AG04449 (cell line): ENCODE data around the gene MYPN.
A peak's percentile ranks its signal among the peaks of the same experiment; 100 is the strongest.

Source experiments
- CTCF ChIA-PET: fragments of 350-600 bp; formaldehyde crosslinking; extraction: SDS; loops from one replicate; lab custom pipeline; 2021; ENCODE audit warnings: antibody characterized with exemption; lab: Yijun Ruan, JAX
- POLR2A ChIA-PET: fragments of 400-600, 350-600 bp; formaldehyde crosslinking; extraction: SDS; loops from one replicate; lab custom pipeline; 2020; ENCODE audit warnings: antibody characterized with exemption, inconsistent platforms; lab: Yijun Ruan, JAX
- DNase-seq: peaks from one replicate; pipeline ENCODE4 v3.0.0-alpha.2; 2010; ENCODE audit warnings: low read depth, low spot score
- H3K4me3 ChIP-seq: 2 replicates; pipeline ENCODE4 v1.5.1; 2011; ENCODE audit warnings: low read depth, mild to moderate bottlenecking, control low read depth, low read length
- TF ChIP-seq, protein P1 (sequence below): IDR thresholded peaks from one replicate; pipeline ENCODE4 v1.5.1; 2011; ENCODE audit warnings: mild to moderate bottlenecking, moderate library complexity, low read length, control low read depth, inconsistent platforms; ENCODE audit not compliant: insufficient read depth; ENCODE audit errors: missing control alignments

MYPN gene

DNA sequence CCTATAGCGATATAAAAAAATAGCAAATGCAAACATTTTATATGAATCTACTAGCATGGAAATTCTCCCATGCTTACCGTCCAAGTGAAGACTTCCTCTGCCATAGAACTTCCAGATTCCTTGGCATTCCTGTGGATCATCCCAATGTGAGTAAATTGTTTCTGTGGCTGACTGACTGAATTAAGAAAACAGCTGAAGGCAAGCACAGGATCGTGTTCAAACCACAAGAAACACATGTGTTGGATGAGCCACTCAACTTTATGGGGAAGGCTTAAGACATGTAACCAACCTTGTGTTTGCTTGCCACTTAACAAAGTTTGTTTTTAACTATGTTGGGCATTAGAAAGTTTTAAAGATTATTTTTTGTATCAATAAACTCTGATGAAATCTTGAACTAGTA lies 2.6 kb upstream of the MYPN start:
- H3K4me3 ChIP-seq: peak overlapping the region; percentile 50

DNA sequence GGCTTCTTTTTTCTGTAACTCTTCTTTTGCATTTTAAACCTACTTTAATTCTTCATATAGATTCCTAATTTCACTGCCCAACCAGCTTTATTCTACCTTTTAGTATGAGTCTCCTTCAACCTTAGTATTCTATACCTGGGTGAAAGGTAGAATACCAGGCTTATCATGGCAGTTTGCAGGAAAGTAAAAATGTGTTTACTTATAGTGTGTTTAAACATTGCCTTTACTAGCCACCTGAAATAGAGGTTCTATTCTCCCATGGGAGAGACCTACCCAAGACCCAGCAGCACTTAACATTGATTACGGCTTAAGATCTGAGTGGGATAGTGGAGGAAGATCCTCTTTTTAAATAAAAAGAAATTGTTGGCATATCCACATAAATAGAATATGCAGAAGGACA lies 1.6 kb upstream of the MYPN start:
- no peak for DNase-seq
- ChIA-PET POLR2A (interaction anchor here (1.1 to 1.5 kb wide), 2 partner anchors 10 to 12 kb away, joined by 3 to 12 read pairs; no protein-coding TSS in a partner anchor), CTCF (interaction anchor here (0.7 to 1.0 kb wide), 3 partner anchors 24 to 100 kb away, joined by 3 to 5 read pairs (median 3); no protein-coding TSS in a partner anchor)
- TF ChIP-seq, protein P1, sequence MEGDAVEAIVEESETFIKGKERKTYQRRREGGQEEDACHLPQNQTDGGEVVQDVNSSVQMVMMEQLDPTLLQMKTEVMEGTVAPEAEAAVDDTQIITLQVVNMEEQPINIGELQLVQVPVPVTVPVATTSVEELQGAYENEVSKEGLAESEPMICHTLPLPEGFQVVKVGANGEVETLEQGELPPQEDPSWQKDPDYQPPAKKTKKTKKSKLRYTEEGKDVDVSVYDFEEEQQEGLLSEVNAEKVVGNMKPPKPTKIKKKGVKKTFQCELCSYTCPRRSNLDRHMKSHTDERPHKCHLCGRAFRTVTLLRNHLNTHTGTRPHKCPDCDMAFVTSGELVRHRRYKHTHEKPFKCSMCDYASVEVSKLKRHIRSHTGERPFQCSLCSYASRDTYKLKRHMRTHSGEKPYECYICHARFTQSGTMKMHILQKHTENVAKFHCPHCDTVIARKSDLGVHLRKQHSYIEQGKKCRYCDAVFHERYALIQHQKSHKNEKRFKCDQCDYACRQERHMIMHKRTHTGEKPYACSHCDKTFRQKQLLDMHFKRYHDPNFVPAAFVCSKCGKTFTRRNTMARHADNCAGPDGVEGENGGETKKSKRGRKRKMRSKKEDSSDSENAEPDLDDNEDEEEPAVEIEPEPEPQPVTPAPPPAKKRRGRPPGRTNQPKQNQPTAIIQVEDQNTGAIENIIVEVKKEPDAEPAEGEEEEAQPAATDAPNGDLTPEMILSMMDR: no peak
- peak overlapping the region; percentile 50 for H3K4me3 ChIP-seq

More for the DNA sequence above, 2.6 kb upstream of the MYPN start:
- ChIA-PET CTCF (interaction anchor here (0.6 to 1.0 kb wide), 4 partner anchors 13 to 49 kb away, joined by 3 to 5 read pairs (median 3); no protein-coding TSS in a partner anchor), POLR2A (interaction anchor here (0.6 to 1.5 kb wide), 6 partner anchors 9 to 282 kb away, joined by 3 to 12 read pairs (median 4); no protein-coding TSS in a partner anchor)
- DNase-seq: peak; percentile 89
- TF ChIP-seq, protein P1: no peak

DNA sequence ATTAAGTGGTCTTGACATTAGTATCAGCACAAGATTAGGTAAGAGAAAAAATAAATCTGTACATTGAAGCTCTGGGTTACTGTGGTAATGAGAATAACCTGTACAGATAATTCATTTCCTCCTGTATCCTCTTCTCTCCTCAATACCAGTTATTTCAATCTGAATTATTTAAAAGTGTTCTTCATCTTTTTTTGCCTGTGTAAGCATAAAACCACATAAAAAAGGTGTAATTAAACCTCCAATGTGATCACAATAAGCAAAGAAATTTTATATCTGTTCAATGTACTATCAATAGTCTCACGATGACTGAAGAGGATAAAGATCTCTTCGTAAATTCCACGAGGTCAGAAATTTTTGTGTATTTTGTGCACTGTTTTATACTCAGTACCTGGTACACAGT lies 1.2 kb upstream of the MYPN start:
- TF ChIP-seq, protein P1: no peak
- POLR2A ChIA-PET: interaction anchor here (1.3 to 1.5 kb wide), 2 partner anchors 11 to 13 kb away, joined by 8 to 12 read pairs; no protein-coding TSS in a partner anchor
- H3K4me3 ChIP-seq: peak overlapping the region; percentile 50
- no peak for DNase-seq
- CTCF ChIA-PET: interaction anchor here (0.7 to 1.0 kb wide), 2 partner anchors 48 to 99 kb away, joined by 3 read pairs; no protein-coding TSS in a partner anchor

DNA sequence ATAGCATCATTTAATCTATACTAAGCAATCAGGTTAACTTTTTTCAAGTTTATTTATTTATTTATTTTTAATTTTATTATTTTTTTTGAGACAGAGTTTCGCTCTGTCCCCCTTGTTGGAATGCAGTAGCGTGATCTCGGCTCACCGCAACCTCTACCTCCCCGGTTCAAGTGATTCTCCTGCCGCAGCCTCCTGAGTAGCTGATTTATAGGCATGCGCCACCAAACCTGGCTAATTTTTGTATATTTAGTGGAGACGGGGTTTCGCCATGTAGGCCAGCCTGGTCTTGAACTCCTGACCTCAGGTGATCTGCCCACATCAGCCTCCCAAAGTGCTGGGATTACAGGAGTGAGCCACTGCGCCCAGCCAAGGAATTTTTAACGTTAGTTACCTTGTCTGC lies 635 bp upstream of the MYPN start:
- POLR2A ChIA-PET: interaction anchor here (1.3 kb wide), 1 partner anchor 12 kb away, joined by 8 read pairs; no protein-coding TSS in a partner anchor
- CTCF ChIA-PET: interaction anchor here (1.4 to 3.0 kb wide), 2 partner anchors 12 to 46 kb away, joined by 5 to 10 read pairs; no protein-coding TSS in a partner anchor
- DNase-seq: no peak
- TF ChIP-seq, protein P1: no peak
- H3K4me3 ChIP-seq: no peak overlapping the region

DNA sequence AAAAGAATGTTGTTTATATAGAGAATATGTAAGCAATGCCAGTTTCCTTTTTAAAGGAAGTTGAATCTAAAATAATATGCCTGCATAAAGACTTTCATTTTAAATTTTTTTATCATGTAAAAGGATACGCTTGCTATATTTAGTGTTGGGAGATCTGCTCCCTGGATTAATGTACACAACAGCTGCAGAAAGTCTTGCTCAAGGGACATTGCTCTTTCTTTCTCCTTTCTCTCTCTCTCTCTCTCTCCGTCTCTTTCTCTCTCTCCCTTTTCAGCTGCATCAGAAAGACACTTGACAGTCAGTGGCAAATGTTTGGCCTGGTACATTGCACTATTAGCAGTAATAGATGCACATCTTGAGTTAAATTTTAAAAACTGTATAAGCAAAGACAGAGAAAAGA lies 739 bp downstream of the MYPN start:
- TF ChIP-seq, protein P1: no peak
- H3K4me3 ChIP-seq: no peak overlapping the region
- POLR2A ChIA-PET: no interaction called here
- CTCF ChIA-PET: interaction anchor here (1.3 to 3.0 kb wide), 3 partner anchors 11 to 45 kb away, joined by 3 to 10 read pairs (median 5); no protein-coding TSS in a partner anchor
- no peak for DNase-seq

DNA sequence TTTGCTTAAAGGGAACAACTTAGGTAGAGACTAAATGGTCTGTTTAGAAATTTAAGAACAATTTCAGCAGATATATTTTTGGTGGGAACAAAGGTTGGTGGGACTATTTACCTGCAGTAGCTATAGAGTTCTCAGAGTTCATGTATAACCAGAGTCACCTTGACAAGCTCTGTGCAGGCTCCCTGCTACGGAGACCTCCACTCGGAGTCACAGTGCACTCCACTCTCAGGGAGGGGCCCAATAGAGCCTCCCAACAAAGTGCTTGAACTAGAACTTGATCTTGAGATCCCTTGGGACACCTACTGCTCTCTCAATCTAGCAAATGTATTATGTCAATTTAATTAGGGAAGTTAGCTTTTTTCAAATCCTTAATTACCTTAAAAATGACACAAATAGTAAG lies 2.3 kb downstream of the MYPN start:
- CTCF ChIA-PET: interaction anchor here (0.7 to 3.0 kb wide), 4 partner anchors 9 to 43 kb away, joined by 3 to 10 read pairs (median 4); no protein-coding TSS in a partner anchor
- H3K4me3 ChIP-seq: no peak overlapping the region
- DNase-seq: no peak
- POLR2A ChIA-PET: no interaction called here
- TF ChIP-seq, protein P1: no peak
